ENCODE data around the gene ITGA8.

The ITGA8 gene

GRCh38 chr10:15658069-15658702, 61.5 kb downstream of the ITGA8 start:
- TF ChIP-seq CTCF (IDR thresholded peaks at IDR 0.05; ENCODE audit: low read depth, low read length) = no peak

GRCh38 chr10:15652757-15653156, 67.0 kb downstream of the ITGA8 start:
- TF ChIP-seq CTCF (IDR thresholded peaks at IDR 0.05; ENCODE audit: low read depth, low read length) = no peak
- no peak for DNase-seq (ENCODE audit: extremely low read depth, low read depth)

More at GRCh38 chr10:15658069-15658702, 61.5 kb downstream of the ITGA8 start:
- DNase-seq (ENCODE audit: extremely low read depth, low read depth) = no peak

GRCh38 chr10:15652117-15652516, 67.6 kb downstream of the ITGA8 start:
- DNase-seq (ENCODE audit: extremely low read depth, low read depth) = no peak
- TF ChIP-seq CTCF (IDR thresholded peaks at IDR 0.05; ENCODE audit: low read depth, low read length) = no peak

- no peak for DNase-seq (ENCODE audit: extremely low read depth, low read depth)
- no peak for TF ChIP-seq CTCF (IDR thresholded peaks at IDR 0.05; ENCODE audit: low read depth, low read length)
Observed at GRCh38 chr10:15651175-15651574, 68.5 kb downstream of the ITGA8 start.

- DNase-seq (ENCODE audit: extremely low read depth, low read depth) = peak; percentile 28
- no peak for TF ChIP-seq CTCF (IDR thresholded peaks at IDR 0.05; ENCODE audit: low read depth, low read length)
Observed at GRCh38 chr10:15642095-15642494, 77.6 kb downstream of the ITGA8 start.

- DNase-seq (ENCODE audit: extremely low read depth, low read depth) = no peak
- TF ChIP-seq CTCF (IDR thresholded peaks at IDR 0.05; ENCODE audit: low read depth, low read length) = no peak
Observed at GRCh38 chr10:15640536-15641085, 79.1 kb downstream of the ITGA8 start.

- DNase-seq (ENCODE audit: extremely low read depth, low read depth) = no peak
- no peak for TF ChIP-seq CTCF (IDR thresholded peaks at IDR 0.05; ENCODE audit: low read depth, low read length)
Observed at GRCh38 chr10:15636446-15636845, 83.3 kb downstream of the ITGA8 start.

Data from AG09319 (cell line).